Gastrocnemius medialis (tissue), 4 donors: Measurements from ENCODE around the gene EID2B. TPM values are rescaled to one million over a fixed set of nuclear protein-coding genes. Genes with fewer than 3 reads are reported as not detected.

Source experiments
- ATAC-seq, 2 donors: fragments of 150-250 bp; one replicate each; pipeline ENCODE4 v1.9.1; 2016
- DNase-seq, 2 donors: peaks; one replicate each; pipeline ENCODE4 v3.0.0-alpha.2; 2019
- H3K27ac ChIP-seq, 4 donors: fragments of 200-600 bp; sonication (generic); 1 replicate in 1 of 4; 2 replicates in 3 of 4; pipeline ENCODE4 v1.5.1; 2016 to 2018; ENCODE audit warnings: mild to moderate bottlenecking in 2 of 4, moderate library complexity in 1 of 4
- H3K27me3 ChIP-seq, 3 donors: fragments of 200-600 bp; sonication (generic) in 2 of 3; 1 replicate in 1 of 3; 2 replicates in 2 of 3; pipeline versions ENCODE4 v1.5.1 to v1.6.0; 2016 to 2019; ENCODE audit warnings: mild to moderate bottlenecking in 1 of 3, moderate library complexity in 1 of 3
- H3K36me3 ChIP-seq, 2 donors: fragments of 200-600 bp; sonication (generic) in 1 of 2; one replicate each; pipeline ENCODE4 v1.5.1; 2017 to 2018
- H3K4me1 ChIP-seq, 2 donors: fragments of 200-600 bp; sonication (generic) in 1 of 2; one replicate each; pipeline ENCODE4 v1.5.1; 2016 to 2017; ENCODE audit warnings: mild to moderate bottlenecking in 2 of 2
- H3K4me3 ChIP-seq, 4 donors: fragments of 200-600 bp; sonication (generic) in 3 of 4; 1 replicate in 1 of 4; 2 replicates in 3 of 4; pipeline ENCODE4 v1.5.1; 2016 to 2019; ENCODE audit warnings: mild to moderate bottlenecking in 2 of 4
- H3K9me3 ChIP-seq, 3 donors: fragments of 200-600 bp; sonication (generic) in 2 of 3; 1 replicate in 1 of 3; 2 replicates in 2 of 3; pipeline ENCODE4 v1.5.1; 2016 to 2019
- POLR2A ChIP-seq, 2 donors: fragments of 450-650 bp; IDR thresholded peaks; one replicate each; pipeline ENCODE4 v1.6.1; 2017; ENCODE audit warnings: antibody characterized with exemption in 2 of 2, mild to moderate bottlenecking in 2 of 2, moderate library complexity in 2 of 2
- in situ Hi-C, 4 donors: fragments of 200-750 bp; cut with MboI; loops; one replicate each; pipeline versions ENCODE4 v1.15.0 to v1.8.0; 2017; ENCODE audit warnings: low sequenced_read_pairs in 4 of 4
- intact Hi-C: fragments of 100-400 bp; cut with DNase I; formaldehyde crosslinking; loops from one replicate; pipeline ENCODE4 v1.15.1; 2023; ENCODE audit warnings: low total_unique reads
- total RNA-seq, 4 donors: library from RNA; depleted of rRNA; stranded (reverse); fragments of >200 nt; gene quantifications; one replicate each; pipeline versions ENCODE4 v1.1.0 to v1.2.3, GENCODE V29; 2016
- TF ChIP-seq, protein P1 (sequence below), 5 experiments: fragments of 450-650 bp in 3 of 5; fragments of 200-600 bp in 2 of 5; sonication (generic) in 2 of 5; IDR thresholded peaks in 4 of 5; conservative IDR thresholded peaks in 1 of 5; 1 replicate in 4 of 5; 2 replicates in 1 of 5; pipeline ENCODE4 v1.5.1; 2016 to 2019; ENCODE audit warnings: antibody characterized with exemption in 5 of 5, mild to moderate bottlenecking in 3 of 5, moderate library complexity in 3 of 5

The EID2B gene
- total RNA-seq, 4 donors from 2014 or later = 0.91 to 6.5 (median 1.2) TPM

DNA sequence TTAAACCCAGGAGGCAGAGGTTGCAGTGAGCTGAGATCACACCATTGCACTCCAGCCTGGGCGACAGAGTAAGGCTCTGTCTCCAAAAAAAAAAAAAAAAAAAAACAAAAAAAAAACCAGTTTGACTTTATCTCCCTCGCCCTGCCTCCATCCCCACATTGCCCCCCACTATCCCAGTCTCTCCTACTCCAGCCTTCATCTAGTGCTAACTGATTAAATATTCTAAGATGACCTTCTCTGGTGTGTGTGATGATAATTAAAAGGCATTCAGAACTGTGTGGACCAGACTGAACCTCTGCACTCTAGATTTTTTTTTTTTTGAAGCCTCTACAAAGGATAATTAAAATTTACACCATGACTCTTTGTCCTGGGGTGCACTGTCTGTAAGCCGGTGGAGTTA is 39.9 kb downstream of the EID2B start:
- ATAC-seq (no peak), DNase-seq (no peak)
- intact Hi-C loops = no loop called here
- no peak for TF ChIP-seq POLR2A (IDR thresholded peaks at IDR 0.05)
- TF ChIP-seq, protein P1, sequence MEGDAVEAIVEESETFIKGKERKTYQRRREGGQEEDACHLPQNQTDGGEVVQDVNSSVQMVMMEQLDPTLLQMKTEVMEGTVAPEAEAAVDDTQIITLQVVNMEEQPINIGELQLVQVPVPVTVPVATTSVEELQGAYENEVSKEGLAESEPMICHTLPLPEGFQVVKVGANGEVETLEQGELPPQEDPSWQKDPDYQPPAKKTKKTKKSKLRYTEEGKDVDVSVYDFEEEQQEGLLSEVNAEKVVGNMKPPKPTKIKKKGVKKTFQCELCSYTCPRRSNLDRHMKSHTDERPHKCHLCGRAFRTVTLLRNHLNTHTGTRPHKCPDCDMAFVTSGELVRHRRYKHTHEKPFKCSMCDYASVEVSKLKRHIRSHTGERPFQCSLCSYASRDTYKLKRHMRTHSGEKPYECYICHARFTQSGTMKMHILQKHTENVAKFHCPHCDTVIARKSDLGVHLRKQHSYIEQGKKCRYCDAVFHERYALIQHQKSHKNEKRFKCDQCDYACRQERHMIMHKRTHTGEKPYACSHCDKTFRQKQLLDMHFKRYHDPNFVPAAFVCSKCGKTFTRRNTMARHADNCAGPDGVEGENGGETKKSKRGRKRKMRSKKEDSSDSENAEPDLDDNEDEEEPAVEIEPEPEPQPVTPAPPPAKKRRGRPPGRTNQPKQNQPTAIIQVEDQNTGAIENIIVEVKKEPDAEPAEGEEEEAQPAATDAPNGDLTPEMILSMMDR (IDR thresholded peaks at IDR 0.05 in 4 of 5, conservative IDR thresholded peaks at IDR 0.05 in 1 of 5) = no peak
- Histone ChIP-seq H3K9me3 (no peaks in the 10 kb centered on the region), H3K4me3 (no peak overlapping the region), H3K27me3 (peaks cover 17 to 20% (median 20%) of the 10 kb centered on the region in 3 donors), H3K27ac (no peak overlapping the region), H3K36me3 (peaks cover 0 to 38% of the 10 kb centered on the region in 2 donors), H3K4me1 (no peaks in the 10 kb centered on the region)
- in situ Hi-C loops = no loop called here

DNA sequence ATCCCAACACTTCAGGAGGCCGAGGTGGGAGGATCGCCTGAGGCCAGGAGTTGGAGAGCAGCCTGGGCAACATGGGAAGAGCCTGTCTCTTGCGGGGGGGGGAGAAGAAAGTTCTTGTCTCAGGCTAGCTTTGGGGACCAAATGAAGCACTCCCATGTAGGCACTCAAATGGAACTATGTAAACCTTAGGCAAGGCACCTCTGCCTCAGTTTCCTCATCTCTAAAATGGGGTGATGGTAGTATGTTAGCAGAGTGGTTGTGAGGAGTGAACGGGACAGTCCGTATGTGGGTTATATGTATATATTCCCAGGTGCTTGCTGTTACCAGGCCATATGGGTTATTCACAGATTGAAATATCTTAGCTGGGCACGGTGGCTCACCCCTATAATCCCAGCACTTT is 40.4 kb downstream of the EID2B start:
- intact Hi-C loops = no loop called here
- H3K27ac ChIP-seq = no peak overlapping the region
- in situ Hi-C loops = no loop called here
- H3K4me1 ChIP-seq = no peaks in the 10 kb centered on the region
- no peak for ATAC-seq
- peaks cover 0 to 44% of the 10 kb centered on the region in 2 donors for H3K36me3 ChIP-seq
- no peak overlapping the region for H3K4me3 ChIP-seq
- no peak for DNase-seq
- no peaks in the 10 kb centered on the region for H3K9me3 ChIP-seq
- H3K27me3 ChIP-seq = peaks cover 12 to 15% (median 15%) of the 10 kb centered on the region in 3 donors
- TF ChIP-seq, protein P1 (IDR thresholded peaks at IDR 0.05 in 4 of 5, conservative IDR thresholded peaks at IDR 0.05 in 1 of 5) = no peak
- TF ChIP-seq POLR2A (IDR thresholded peaks at IDR 0.05) = no peak

DNA sequence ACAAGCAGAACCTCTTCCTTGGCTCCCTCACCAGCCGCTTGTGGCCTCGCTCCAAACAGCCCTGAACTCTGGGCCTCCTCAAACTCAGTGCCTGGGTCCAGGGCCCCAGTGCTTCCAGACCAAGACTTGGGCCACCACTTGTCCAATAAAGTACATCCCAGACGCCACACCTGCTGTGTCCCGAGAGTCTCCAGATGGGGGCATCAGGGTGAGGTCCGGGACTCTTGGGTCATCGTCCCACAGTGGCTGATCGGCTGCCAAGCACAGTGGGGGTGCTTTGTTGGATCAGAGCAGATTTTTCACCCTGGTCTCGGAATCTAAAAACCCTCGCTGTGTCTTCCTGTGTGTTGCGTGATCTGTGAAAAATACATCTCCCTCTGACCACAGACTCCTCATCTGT is 42.9 kb downstream of the EID2B start:
- intact Hi-C loops (no loop called here), in situ Hi-C loops (loop anchor here in 1 of 4 donors (5.0 kb wide), 1 partner anchor 43 kb away; the partner anchor contains the start of gene EID2B)
- Histone ChIP-seq H3K4me1 (no peaks in the 10 kb centered on the region), H3K27ac (no peak overlapping the region), H3K36me3 (peaks cover 0 to 67% of the 10 kb centered on the region in 2 donors), H3K9me3 (no peaks in the 10 kb centered on the region), H3K4me3 (no peak overlapping the region), H3K27me3 (no peaks in the 10 kb centered on the region)
- DNase-seq (no peak), ATAC-seq (no peak)
- TF ChIP-seq, protein P1 (IDR thresholded peaks at IDR 0.05 in 4 of 5, conservative IDR thresholded peaks at IDR 0.05 in 1 of 5) = no peak
- TF ChIP-seq POLR2A (IDR thresholded peaks at IDR 0.05) = no peak

DNA sequence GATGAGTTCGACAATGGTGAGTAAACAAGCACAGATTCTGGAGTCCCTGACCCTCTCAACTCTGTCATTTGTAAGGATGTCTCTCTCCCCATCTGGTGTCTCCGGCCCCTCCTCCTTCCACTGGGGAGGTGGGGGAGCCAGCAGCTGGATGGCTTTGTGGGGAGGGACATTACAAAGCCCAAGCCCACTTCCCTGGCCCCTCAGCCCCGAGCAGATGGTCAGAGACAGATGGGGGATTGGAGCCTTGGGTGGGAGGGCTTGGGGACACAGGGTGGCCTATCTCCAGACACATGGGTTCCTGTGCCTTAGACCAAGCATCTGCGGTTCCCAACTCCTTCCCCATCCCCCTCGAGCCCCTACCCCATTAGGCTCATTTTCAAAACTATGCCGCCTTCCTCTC is 49.5 kb downstream of the EID2B start:
- no peak for ATAC-seq
- H3K4me1 ChIP-seq = peaks cover 11% of the 10 kb centered on the region in 2 donors
- intact Hi-C loops = loop anchor here (5.0 kb wide), 1 partner anchor 141 kb away; the partner anchor contains the start of gene SAMD4B
- DNase-seq = no peak
- in situ Hi-C loops = no loop called here
- H3K36me3 ChIP-seq = peaks cover 0 to 49% of the 10 kb centered on the region in 2 donors
- H3K27me3 ChIP-seq = no peaks in the 10 kb centered on the region
- H3K27ac ChIP-seq = no peak overlapping the region
- H3K4me3 ChIP-seq = no peak overlapping the region
- H3K9me3 ChIP-seq = no peaks in the 10 kb centered on the region
- TF ChIP-seq, protein P1 (IDR thresholded peaks at IDR 0.05 in 4 of 5, conservative IDR thresholded peaks at IDR 0.05 in 1 of 5) = no peak
- no peak for TF ChIP-seq POLR2A (IDR thresholded peaks at IDR 0.05)

DNA sequence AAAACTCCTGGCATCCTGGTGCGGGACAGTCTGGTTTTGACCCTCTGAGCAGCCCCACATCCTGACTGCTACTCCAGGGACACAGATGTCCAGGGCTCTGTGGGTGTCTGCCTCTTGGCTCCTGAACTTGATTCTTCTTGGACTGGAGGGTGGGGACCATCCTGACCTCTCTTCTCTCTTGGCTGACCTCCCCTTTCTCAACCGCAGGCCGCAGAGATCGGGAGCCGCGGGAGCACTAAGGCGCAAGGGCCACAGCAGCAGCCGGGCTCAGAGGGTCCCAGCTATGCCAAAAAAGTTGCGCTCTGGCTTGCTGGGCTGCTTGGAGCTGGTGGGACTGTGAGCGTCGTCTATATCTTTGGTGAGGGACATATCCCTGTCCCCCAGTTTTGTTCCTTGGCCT is 51.0 kb downstream of the EID2B start:
- in situ Hi-C loops (no loop called here), intact Hi-C loops (loop anchor here (1.0 to 5.0 kb wide), 4 partner anchors 34 to 357 kb away; partner anchors contain the start of genes EID2B, PAK4 and SAMD4B)
- H3K27me3 ChIP-seq = no peaks in the 10 kb centered on the region
- TF ChIP-seq, protein P1 (IDR thresholded peaks at IDR 0.05 in 4 of 5, conservative IDR thresholded peaks at IDR 0.05 in 1 of 5) = no peak
- peaks cover 0 to 34% of the 10 kb centered on the region in 2 donors for H3K36me3 ChIP-seq
- no peak for DNase-seq
- H3K4me3 ChIP-seq = peak overlapping the region; percentile 92 to 100 (median 99)
- no peaks in the 10 kb centered on the region for H3K9me3 ChIP-seq
- H3K4me1 ChIP-seq = peaks cover 11% of the 10 kb centered on the region in 2 donors
- ATAC-seq = no peak
- peak overlapping the region in 3 of 4 donors; percentile 88 to 92 (median 91) for H3K27ac ChIP-seq
